Endodermal cell (in vitro differentiated cells): ENCODE measurements around the gene VSIG1. TPM values are rescaled to one million over a fixed set of nuclear protein-coding genes. Genes with fewer than 3 reads are reported as not detected.

Experiments used
- DNase-seq: peaks from one replicate; pipeline ENCODE4 v3.0.0-alpha.2; 2017
- H3K27ac ChIP-seq: 2 replicates; pipeline ENCODE4 v1.5.1; 2013; ENCODE audit warnings: mild to moderate bottlenecking, low read depth, low read length, moderate library complexity
- H3K27me3 ChIP-seq: 2 replicates; pipeline ENCODE4 v1.6.1; 2013; ENCODE audit warnings: mild to moderate bottlenecking, low read length, moderate library complexity; ENCODE audit not compliant: insufficient read depth, control insufficient read depth, poor library complexity, severe bottlenecking
- H3K36me3 ChIP-seq: 2 replicates; pipeline ENCODE4 v1.7.0; 2013; ENCODE audit warnings: mild to moderate bottlenecking, low read length, moderate library complexity; ENCODE audit not compliant: control insufficient read depth, insufficient read depth
- H3K4me1 ChIP-seq: one replicate; pipeline ENCODE4 v1.7.0; 2013; ENCODE audit warnings: low read length; ENCODE audit not compliant: control insufficient read depth, insufficient read depth
- H3K4me3 ChIP-seq: 2 replicates; pipeline ENCODE4 v1.5.1; 2013; ENCODE audit warnings: mild to moderate bottlenecking, low read length, moderate library complexity
- H3K9ac ChIP-seq: 2 replicates; pipeline ENCODE4 v1.6.1; 2013; ENCODE audit warnings: mild to moderate bottlenecking, low read length, moderate library complexity; ENCODE audit not compliant: poor library complexity, severe bottlenecking; ENCODE audit errors: extremely low read depth
- H3K9me3 ChIP-seq: 2 replicates; pipeline ENCODE4 v1.6.1; 2013; ENCODE audit warnings: mild to moderate bottlenecking, low read length, moderate library complexity; ENCODE audit not compliant: control insufficient read depth
- H3K27ac Mint-ChIP-seq: 2 replicates; pipeline ENCODE4 v1.8.0; 2020; ENCODE audit warnings: mixed read lengths
- H3K27me3 Mint-ChIP-seq: 2 replicates; pipeline ENCODE4 v1.8.0; 2021; ENCODE audit warnings: mild to moderate bottlenecking, mixed read lengths; ENCODE audit not compliant: insufficient read depth
- H3K36me3 Mint-ChIP-seq: 2 replicates; pipeline ENCODE4 v1.8.0; 2020; ENCODE audit warnings: low read depth, mixed read lengths
- H3K4me1 Mint-ChIP-seq: 2 replicates; pipeline ENCODE4 v1.8.0; 2020; ENCODE audit warnings: mixed read lengths
- H3K4me3 Mint-ChIP-seq: 2 replicates; pipeline ENCODE4 v1.8.0; 2020; ENCODE audit warnings: mild to moderate bottlenecking, moderate library complexity, mixed read lengths
- H3K9me3 Mint-ChIP-seq: 2 replicates; pipeline ENCODE4 v1.8.0; 2020; ENCODE audit warnings: mild to moderate bottlenecking, mixed read lengths
- WGBS, 2 experiments: methylation state at CpG; one replicate each; pipeline versions ENCODE4 v1.1.5 to v1.1.7; 2013; ENCODE audit warnings: missing lambda C conversion rate in 2 of 2, mixed read lengths in 1 of 2; ENCODE audit not compliant: insufficient coverage in 1 of 2, insufficient read length in 1 of 2; 5-methylcytosine and 5-hydroxymethylcytosine counted together
- total RNA-seq, 2 donors: library from RNA; stranded (reverse); fragmentation: NEBNext Ultra II Directional in 1 of 2; extraction: Animal tissue kit (Norgen Biotek cat#: 25700) in 1 of 2; gene quantifications; 2 replicates in 1 of 2; 3 replicates in 1 of 2; pipeline ENCODE4 v1.2.1, GENCODE V29; 2021
- TF ChIP-seq, protein P1 (sequence below): fragments of 200-600 bp; sonication (generic); conservative IDR thresholded peaks from 2 replicates; pipeline ENCODE4 v1.5.0; 2021; ENCODE audit warnings: antibody characterized with exemption, mild to moderate bottlenecking

VSIG1 gene
- total RNA-seq, 2 donors from 2014 or later = 0.38 to 1.0 TPM

DNA sequence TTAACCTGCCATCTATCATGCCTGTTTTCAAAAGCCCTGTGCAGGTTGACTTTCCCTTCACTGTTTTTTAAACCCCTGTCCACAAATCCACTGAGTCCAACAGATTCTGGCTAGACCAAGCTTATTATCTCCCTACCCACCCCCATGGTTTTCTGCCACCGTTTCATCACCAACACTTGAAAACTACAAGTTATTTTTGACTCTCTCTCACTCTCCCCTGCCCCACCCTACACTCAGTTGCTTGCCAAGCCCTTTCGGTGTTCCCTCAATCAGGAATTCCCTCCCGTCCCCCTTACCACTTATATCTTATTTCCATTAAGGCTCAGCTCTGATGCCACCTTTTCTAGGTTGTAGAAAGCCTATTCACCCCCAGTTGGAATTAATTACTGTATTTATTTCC lies 76.4 kb downstream of the VSIG1 start:
- H3K27ac ChIP-seq = no peak overlapping the region
- Mint-ChIP-seq H3K4me3 (no peak overlapping the region), H3K36me3 (no peaks in the 10 kb centered on the region), H3K9me3 (no peaks in the 10 kb centered on the region), H3K27me3 (no peaks in the 10 kb centered on the region), H3K27ac (no peak overlapping the region), H3K4me1 (peaks cover 5% of the 10 kb centered on the region)
- H3K27me3 ChIP-seq = no peaks in the 10 kb centered on the region
- DNase-seq = no peak
- no peaks in the 10 kb centered on the region for H3K36me3 ChIP-seq
- WGBS, 2 experiments = 76 to 86% methylated on average over 1 to 3 of the region's 3 CpGs
- no peaks in the 10 kb centered on the region for H3K4me1 ChIP-seq
- H3K9me3 ChIP-seq = no peaks in the 10 kb centered on the region
- H3K4me3 ChIP-seq = no peak overlapping the region
- no peak overlapping the region for H3K9ac ChIP-seq
- TF ChIP-seq, protein P1, sequence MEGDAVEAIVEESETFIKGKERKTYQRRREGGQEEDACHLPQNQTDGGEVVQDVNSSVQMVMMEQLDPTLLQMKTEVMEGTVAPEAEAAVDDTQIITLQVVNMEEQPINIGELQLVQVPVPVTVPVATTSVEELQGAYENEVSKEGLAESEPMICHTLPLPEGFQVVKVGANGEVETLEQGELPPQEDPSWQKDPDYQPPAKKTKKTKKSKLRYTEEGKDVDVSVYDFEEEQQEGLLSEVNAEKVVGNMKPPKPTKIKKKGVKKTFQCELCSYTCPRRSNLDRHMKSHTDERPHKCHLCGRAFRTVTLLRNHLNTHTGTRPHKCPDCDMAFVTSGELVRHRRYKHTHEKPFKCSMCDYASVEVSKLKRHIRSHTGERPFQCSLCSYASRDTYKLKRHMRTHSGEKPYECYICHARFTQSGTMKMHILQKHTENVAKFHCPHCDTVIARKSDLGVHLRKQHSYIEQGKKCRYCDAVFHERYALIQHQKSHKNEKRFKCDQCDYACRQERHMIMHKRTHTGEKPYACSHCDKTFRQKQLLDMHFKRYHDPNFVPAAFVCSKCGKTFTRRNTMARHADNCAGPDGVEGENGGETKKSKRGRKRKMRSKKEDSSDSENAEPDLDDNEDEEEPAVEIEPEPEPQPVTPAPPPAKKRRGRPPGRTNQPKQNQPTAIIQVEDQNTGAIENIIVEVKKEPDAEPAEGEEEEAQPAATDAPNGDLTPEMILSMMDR = no peak

DNA sequence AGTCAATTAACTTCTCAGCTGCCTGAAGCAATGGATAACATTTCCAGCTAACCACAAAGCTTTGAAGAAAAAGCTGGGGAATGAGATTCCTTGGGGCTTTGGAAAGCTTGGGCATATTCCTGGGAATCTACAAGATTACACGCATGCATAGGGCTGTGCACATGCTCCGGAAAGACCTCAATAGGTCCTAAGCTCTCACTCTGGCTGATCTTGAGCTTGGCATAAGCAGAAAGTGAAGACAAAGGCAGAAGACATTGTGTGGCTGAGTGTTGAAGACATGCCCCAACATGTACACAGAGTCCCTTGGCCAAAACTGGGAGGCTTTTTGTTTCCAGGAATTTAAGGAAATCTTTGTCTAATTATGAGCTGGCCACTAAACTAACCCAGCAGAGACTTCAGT lies 77.9 kb downstream of the VSIG1 start:
- 83 to 95% methylated on average over 2 of the region's 2 CpGs for WGBS, 2 experiments
- Mint-ChIP-seq H3K4me3 (no peak overlapping the region), H3K27ac (no peak overlapping the region), H3K4me1 (peaks cover 14% of the 10 kb centered on the region), H3K27me3 (no peaks in the 10 kb centered on the region), H3K9me3 (no peaks in the 10 kb centered on the region), H3K36me3 (no peaks in the 10 kb centered on the region)
- DNase-seq = no peak
- peak overlapping the region; percentile 44 for H3K27ac ChIP-seq
- H3K27me3 ChIP-seq = no peaks in the 10 kb centered on the region
- H3K4me3 ChIP-seq = no peak overlapping the region
- no peaks in the 10 kb centered on the region for H3K36me3 ChIP-seq
- no peaks in the 10 kb centered on the region for H3K9me3 ChIP-seq
- no peak overlapping the region for H3K9ac ChIP-seq
- no peaks in the 10 kb centered on the region for H3K4me1 ChIP-seq
- TF ChIP-seq, protein P1 = no peak

DNA sequence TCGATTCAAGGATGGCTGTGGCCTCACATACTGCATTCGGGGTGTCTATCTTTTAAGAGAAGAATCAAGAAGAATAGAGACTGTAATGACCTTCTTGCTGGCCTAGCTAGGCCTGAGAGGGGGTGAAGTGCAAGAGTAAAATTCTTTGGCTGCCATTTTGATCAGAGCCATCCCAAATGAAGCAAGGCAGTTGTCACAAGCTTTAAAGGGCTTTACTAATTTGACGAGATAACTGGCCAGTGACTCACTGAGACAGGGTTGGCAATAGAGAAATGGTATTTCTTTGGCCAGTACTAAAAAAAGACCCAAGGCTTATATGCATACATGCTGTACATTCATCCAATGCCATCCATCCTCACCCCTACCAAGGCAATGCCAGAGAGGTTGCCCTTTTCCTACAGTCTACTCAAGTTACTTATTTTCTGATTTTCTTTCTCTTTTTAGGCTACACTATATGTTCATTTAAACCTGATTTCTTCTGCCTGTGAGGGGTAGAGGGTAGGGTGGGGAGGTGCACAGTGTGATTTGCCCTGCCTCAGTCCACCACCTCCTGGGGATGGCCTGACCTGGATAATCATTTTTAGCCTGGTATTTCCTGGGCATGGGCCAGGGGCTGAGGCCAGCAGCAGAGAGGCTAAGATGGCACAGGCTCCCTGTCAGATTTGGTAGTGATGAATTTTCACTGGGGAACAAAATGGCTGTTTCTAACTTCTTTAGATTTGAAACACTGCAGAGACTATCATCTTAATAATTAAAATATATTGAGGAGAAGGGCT lies 78.9 kb downstream of the VSIG1 start:
- no peaks in the 10 kb centered on the region for H3K27me3 Mint-ChIP-seq
- H3K27ac ChIP-seq = no peak overlapping the region
- no peak for DNase-seq
- WGBS, 2 experiments = 92 to 100% methylated on average over 1 to 3 of the region's 3 CpGs
- no peak overlapping the region for H3K4me3 ChIP-seq
- TF ChIP-seq, protein P1 = no peak
- no peak overlapping the region for H3K9ac ChIP-seq
- H3K4me1 ChIP-seq = no peaks in the 10 kb centered on the region
- H3K36me3 Mint-ChIP-seq = no peaks in the 10 kb centered on the region
- peaks cover 14% of the 10 kb centered on the region for H3K4me1 Mint-ChIP-seq
- H3K4me3 Mint-ChIP-seq = no peak overlapping the region
- H3K27me3 ChIP-seq = no peaks in the 10 kb centered on the region
- H3K9me3 ChIP-seq = no peaks in the 10 kb centered on the region
- H3K9me3 Mint-ChIP-seq = no peaks in the 10 kb centered on the region
- no peak overlapping the region for H3K27ac Mint-ChIP-seq
- no peaks in the 10 kb centered on the region for H3K36me3 ChIP-seq
